Epidermal melanocyte (primary cell): Measurements from ENCODE around the gene CRTC1.

Source experiments
- DNase-seq: peaks from one replicate; pipeline ENCODE4 v3.0.0; 2011; ENCODE audit warnings: low spot score; ENCODE audit not compliant: insufficient read length

Gene CRTC1

DNA sequence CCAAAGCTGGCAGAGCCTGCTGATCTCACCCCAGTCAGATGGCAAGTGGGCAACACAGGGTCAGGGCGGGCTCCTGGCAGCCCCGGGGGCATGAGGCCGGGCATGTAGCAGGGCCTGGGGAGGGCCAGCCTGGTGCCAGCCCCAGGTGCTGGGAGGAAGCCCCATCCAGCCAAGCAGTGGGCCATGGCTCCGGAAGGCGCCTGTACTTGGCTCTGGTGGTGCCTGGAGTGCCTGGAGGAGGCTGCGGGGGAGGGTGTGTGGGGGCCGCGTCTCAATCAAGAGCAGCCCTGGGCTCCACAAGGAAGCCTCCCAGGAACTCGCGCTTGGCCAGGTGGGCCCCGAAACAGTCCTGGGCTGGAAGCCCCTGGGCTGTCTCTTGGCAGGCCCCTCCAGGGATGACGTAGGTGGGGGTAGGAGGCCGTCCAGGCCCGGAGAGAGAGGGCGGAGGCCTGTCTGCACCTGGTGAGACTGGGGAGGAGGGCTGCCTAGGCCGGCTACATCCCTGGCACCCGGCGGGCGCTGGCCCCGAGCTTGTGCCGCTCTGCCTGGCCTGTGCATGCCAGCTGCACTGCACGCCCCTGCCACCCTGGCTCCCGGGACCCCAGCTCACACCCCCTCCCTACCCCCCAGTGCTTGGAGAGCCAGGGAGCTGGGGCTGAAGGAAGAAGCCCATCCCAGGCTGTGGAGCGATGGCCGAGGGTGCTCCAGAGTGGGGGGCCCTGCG, 61.7 kb downstream of the CRTC1 start:
- no peak for DNase-seq

DNA sequence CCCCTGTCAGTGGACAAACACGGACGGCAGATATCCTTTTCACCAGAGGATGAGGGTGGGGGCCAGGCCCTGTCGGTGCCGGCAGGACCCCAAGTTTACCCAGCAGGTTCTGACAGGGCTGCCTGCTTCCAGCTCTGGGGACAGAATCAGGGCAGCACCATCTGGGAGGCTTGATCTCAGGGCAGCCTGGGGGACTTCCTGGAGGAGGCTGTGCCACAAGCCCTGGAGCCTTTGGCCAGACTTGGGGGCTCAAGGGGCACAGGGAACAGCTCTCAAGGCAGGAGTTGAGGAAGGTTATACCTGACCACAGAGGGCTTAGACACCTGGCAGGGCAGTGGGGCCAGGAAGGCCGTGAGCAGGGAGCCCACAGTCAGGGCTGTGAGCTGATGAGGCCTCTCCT, 62.5 kb downstream of the CRTC1 start:
- DNase-seq, result no peak

DNA sequence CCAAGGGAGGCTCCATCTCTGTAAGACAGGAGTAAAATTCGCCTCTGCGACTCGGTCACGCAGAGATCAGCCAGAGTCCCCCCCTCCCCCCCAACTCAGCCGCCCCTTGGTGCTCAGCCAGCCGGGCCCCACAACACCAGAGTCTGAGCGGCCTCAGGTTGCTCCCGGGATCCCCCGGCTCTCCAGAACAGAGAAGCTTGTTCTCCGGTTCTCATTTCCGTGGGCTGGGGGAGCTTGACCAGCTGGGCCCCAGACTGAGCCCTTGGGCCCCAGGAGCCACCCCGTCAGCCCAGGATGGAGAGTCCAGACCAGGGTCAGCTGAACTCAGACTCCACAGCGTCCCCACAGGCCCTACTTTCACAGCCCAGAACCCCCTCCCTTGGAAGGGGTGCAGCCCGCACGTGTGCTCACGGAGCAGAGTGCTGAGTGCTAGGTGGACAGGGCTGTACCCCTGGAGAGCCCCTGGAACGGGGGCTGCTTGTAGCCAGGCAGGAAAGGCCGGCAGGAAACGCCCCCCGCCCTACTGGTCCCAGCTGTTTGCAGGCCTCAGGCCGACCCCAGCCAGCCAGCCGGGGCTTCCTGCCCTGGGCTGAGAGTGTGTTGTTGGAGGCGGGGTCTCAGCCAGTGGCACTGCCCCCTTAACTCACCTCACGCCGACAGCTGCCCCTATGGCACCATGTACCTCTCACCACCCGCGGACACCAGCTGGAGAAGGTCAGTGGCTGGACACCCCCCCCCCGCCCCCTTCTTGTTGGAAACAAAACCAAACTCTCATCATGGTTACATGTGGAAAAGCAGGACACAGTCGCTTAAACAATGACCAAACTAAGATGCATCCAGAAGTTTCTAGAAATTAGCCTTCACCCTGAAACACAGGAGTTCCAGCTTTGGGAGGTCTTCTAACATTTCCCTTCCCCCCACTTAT, 63.2 kb downstream of the CRTC1 start:
- DNase-seq, result no peak

GRCh38 chr19:18749362-18750231, 66.1 kb downstream of the CRTC1 start:
- DNase-seq, result no peak

GRCh38 chr19:18750295-18750970, 67.0 kb downstream of the CRTC1 start:
- no peak for DNase-seq

- DNase-seq, result no peak
Observed at GRCh38 chr19:18751571-18751970, 68.1 kb downstream of the CRTC1 start.

GRCh38 chr19:18754501-18754900, 71.0 kb downstream of the CRTC1 start:
- DNase-seq, result no peak

DNA sequence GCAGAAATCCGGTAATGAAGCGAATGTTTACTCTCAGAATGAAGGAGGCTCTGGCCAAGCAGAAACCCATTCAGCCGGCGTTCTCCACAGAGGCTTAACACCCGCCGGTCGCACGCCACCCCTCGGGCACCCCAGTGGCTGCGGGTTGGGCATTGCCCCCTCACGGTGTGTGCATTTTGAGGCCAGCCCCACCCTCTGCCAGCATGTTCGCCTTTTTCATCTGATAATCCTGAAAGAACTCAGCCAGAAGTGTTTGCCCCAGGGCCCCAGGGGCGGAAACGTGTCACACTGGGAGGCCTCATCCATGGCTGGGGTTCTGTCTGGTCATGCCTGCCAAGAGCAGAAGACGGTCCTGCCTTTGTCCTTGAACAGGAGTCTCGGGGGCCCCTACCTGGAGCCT, 73.4 kb downstream of the CRTC1 start:
- no peak for DNase-seq

DNA sequence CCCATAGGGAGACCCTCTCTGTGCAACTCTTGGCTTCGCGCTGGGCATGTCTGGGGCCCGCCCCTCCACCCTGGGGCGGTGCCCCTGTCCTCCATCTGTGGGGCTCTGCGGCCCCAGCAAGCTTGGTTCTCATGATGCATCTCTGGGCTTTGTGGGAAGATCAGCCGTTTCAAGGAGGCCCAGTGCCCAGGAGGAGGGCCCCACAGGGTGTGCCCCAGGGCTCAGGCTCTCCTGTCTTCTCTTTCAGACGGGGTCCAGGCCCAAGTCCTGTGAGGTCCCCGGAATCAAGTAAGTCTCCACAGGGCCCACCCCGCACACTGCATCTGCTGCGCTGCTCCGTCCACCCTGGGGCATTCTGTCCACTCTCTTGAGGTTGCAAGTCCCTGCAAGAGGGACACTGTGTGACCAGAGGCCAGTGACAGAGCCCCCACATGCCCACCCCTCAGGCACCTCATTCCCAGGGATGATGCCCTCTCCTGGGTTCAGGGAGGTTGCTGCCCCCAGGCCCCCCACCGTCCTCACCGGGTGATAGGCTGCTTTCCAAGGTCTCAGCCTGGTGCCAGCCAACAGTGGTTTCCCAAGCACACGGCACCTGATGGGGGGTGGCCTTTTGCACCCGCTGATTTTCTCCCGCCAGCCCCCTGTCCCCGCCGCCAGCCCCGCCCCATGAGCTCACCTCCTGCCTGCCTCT, 76.0 kb downstream of the CRTC1 start:
- no peak for DNase-seq

DNA sequence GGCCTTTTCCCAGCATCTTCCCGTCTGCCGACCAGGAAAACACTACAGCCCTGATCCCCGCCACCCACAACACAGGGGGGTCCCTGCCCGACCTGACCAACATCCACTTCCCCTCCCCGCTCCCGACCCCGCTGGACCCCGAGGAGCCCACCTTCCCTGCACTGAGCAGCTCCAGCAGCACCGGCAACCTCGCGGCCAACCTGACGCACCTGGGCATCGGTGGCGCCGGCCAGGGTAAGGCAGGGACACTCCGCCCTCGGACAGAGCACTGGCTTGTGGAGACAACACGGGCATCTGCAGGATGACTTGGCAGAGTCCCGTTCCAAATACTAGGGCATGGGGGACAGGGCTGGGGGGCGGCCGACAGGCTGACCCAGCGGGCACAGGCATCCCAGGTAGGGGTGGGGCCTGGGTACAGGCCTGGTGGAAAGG, 76.5 kb downstream of the CRTC1 start:
- no peak for DNase-seq

DNA sequence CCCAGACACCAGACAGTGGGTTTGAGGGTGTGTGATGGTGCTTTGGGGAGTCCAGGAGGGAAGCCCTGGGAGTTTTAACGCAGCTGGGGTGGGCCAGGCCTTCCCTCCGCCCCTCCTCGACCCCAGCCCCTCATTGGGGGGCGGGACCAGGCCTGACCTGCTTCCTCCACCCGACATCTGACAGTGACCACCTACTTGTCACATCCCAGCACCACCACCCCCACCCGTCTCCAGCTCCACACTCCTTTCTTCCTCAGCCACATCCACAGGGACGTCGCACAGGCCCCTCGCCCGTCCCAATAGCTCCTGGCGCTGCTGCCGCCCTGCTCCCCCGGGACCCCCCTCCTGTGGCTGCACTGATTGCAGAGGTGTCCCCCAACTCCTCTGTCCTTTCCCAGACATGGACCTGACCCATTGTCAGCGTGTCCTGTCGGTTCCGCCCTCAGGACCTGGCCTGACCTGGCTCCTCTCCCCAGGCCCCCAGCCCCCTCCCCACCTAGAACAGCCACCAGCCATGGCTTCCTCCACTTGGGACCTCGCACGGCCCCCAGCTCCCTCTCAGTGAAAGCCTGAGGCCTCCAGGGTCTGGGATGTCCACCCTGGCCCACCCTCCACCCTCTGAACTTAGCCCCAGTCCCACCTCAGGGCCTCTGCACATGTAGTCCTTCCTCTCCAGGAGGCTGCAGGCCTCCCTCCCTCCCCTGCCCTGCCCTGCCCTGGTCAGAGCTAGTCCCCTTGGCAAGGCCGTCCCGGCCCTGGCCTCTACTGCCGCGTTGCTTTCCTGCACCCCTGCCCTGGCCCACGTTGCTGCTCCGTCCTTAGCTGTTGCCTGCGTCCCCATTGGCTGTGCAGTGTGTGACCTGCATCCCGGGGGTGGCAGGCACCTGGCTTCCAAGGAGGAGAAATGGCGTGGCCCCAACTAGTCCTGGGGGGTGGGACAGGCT, 77.2 kb downstream of the CRTC1 start:
- no peak for DNase-seq

GRCh38 chr19:18761531-18762110, 78.1 kb downstream of the CRTC1 start:
- no peak for DNase-seq

GRCh38 chr19:18762125-18763023, 78.9 kb downstream of the CRTC1 start:
- DNase-seq, result no peak

- DNase-seq, result no peak
Observed at GRCh38 chr19:18763674-18764590, 80.5 kb downstream of the CRTC1 start.

- no peak for DNase-seq
Observed at GRCh38 chr19:18764591-18765051, 81.1 kb downstream of the CRTC1 start.

DNA sequence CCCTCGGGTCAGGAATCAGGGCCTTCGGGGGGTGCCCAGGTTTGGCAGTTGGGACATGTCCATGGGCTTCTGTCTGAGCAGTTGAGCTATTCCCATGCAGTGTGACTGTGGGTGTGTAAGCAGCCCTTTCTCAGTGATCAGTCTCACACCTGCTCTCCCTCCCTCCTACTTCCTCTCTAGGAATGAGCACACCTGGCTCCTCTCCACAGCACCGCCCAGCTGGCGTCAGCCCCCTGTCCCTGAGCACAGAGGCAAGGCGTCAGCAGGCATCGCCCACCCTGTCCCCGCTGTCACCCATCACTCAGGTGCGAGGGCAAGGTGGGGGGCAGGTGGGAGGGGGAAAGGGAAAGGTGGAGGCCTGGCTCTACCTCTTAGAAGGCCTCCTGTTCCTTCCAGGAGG, 81.7 kb downstream of the CRTC1 start:
- DNase-seq, result no peak
